GM12878 (cell line): Measurements from ENCODE around the gene CD38.

Experiments
- ATF3 ChIP-seq: IDR thresholded peaks from 2 replicates; pipeline ENCODE4 v1.6.1; 2011; ENCODE audit warnings: low read depth, mild to moderate bottlenecking, low read length, moderate library complexity, borderline replicate concordance; ENCODE audit errors: extremely low read depth
- CEBPB ChIP-seq, 2 experiments: fragments of 150-350 bp in 1 of 2; IDR thresholded peaks; 2 replicates each; pipeline ENCODE4 v1.6.1; 2012 to 2014; ENCODE audit warnings: low read depth in 2 of 2, low read length in 2 of 2, borderline replicate concordance in 1 of 2, inconsistent platforms in 1 of 2
- CTCF ChIP-seq, 3 experiments: IDR thresholded peaks in 2 of 3; conservative IDR thresholded peaks in 1 of 3; 2 replicates each; pipeline ENCODE4 v1.5.1; 2011; ENCODE audit warnings: low read depth in 3 of 3, low read length in 3 of 3, mild to moderate bottlenecking in 3 of 3, control low read depth in 2 of 3, moderate library complexity in 2 of 3, inconsistent platforms in 1 of 3, mixed read lengths in 1 of 3; ENCODE audit not compliant: control insufficient read depth in 2 of 3, insufficient read depth in 1 of 3; ENCODE audit errors: extremely low read depth in 1 of 3
- HDAC2 ChIP-seq: fragments of 200-600 bp; sonication (generic); IDR thresholded peaks from 2 replicates; pipeline ENCODE4 v1.6.1; 2017
- JUND ChIP-seq: IDR thresholded peaks from 2 replicates; pipeline ENCODE4 v1.6.1; 2012; ENCODE audit warnings: low read depth, mild to moderate bottlenecking, low read length, improper control_type of control experiment, moderate library complexity
- KAT2A ChIP-seq: conservative IDR thresholded peaks from 2 replicates; pipeline ENCODE4 v1.6.1; 2011; ENCODE audit warnings: low read depth, low read length; ENCODE audit not compliant: control insufficient read depth
- MXI1 ChIP-seq: fragments of 150-350 bp; IDR thresholded peaks from 2 replicates; pipeline ENCODE4 v1.6.1; 2011; ENCODE audit warnings: low read depth, mild to moderate bottlenecking, inconsistent platforms, low read length, improper control_type of control experiment
- POLR2A ChIP-seq: IDR thresholded peaks from 2 replicates; pipeline ENCODE4 v1.6.1; 2011; ENCODE audit warnings: low read depth, mild to moderate bottlenecking, low read length
- POLR2AphosphoS5 ChIP-seq: IDR thresholded peaks from 2 replicates; pipeline ENCODE4 v1.6.1; 2011; ENCODE audit warnings: mild to moderate bottlenecking, low read length, inconsistent platforms
- REST ChIP-seq: IDR thresholded peaks from 2 replicates; pipeline ENCODE4 v1.6.1; 2012; ENCODE audit warnings: mild to moderate bottlenecking, low read depth, low read length
- SMC3 ChIP-seq: IDR thresholded peaks from 2 replicates; pipeline ENCODE4 v1.6.1; 2011; ENCODE audit warnings: low read length, improper control_type of control experiment, borderline replicate concordance
- SUZ12 ChIP-seq: fragments of 200-600 bp; sonication (generic); IDR thresholded peaks from one replicate; pipeline ENCODE4 v1.6.1; 2018; ENCODE audit warnings: antibody characterized with exemption, mild to moderate bottlenecking; ENCODE audit not compliant: unreplicated experiment
- ZBED1 ChIP-seq: IDR thresholded peaks from 2 replicates; pipeline ENCODE4 v1.6.1; 2016; ENCODE audit warnings: borderline replicate concordance
- TF ChIP-seq, protein P1 (sequence below): IDR thresholded peaks from 2 replicates; pipeline ENCODE4 v1.6.1; 2012; ENCODE audit warnings: low read depth, low read length, improper control_type of control experiment

- TF ChIP-seq CTCF (IDR thresholded peaks at IDR 0.05 in 2 of 3, conservative IDR thresholded peaks at IDR 0.05 in 1 of 3; ENCODE audit: control insufficient read depth in 2 of 3, extremely low read depth in 1 of 3, insufficient read depth in 1 of 3, low read depth in 3 of 3, low read length in 3 of 3): no peak
- TF ChIP-seq POLR2A: no peak
- no peak for TF ChIP-seq ATF3
- no peak for TF ChIP-seq REST
- TF ChIP-seq POLR2AphosphoS5: no peak
- TF ChIP-seq, protein P1, sequence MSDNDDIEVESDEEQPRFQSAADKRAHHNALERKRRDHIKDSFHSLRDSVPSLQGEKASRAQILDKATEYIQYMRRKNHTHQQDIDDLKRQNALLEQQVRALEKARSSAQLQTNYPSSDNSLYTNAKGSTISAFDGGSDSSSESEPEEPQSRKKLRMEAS: no peak
- no peak for TF ChIP-seq SUZ12
- no peak for TF ChIP-seq KAT2A
- TF ChIP-seq JUND: no peak
- no peak for TF ChIP-seq HDAC2
- no peak for TF ChIP-seq MXI1
- no peak for TF ChIP-seq CEBPB (IDR thresholded peaks at IDR 0.05; ENCODE audit: borderline replicate concordance in 1 of 2, low read depth in 2 of 2, low read length in 2 of 2)
- TF ChIP-seq SMC3: no peak
- TF ChIP-seq ZBED1: no peak
Observed at GRCh38 chr4:15888515-15888914, 110.4 kb downstream of the CD38 start.
